ENCODE results near the gene OR2J3.

- no peak for TF ChIP-seq POLR2A (IDR thresholded peaks at IDR 0.05)
- TF ChIP-seq CTCF (IDR thresholded peaks at IDR 0.05) = no peak
Observed at GRCh38 chr6:29092957-29093356, 14.9 kb upstream of the OR2J3 start.

Measured in thyroid gland (tissue), 4 donors.